ENCODE data around the gene ABCF3.
A peak's percentile ranks its signal among the peaks of the same experiment; 100 is the strongest.

Gene ABCF3

DNA sequence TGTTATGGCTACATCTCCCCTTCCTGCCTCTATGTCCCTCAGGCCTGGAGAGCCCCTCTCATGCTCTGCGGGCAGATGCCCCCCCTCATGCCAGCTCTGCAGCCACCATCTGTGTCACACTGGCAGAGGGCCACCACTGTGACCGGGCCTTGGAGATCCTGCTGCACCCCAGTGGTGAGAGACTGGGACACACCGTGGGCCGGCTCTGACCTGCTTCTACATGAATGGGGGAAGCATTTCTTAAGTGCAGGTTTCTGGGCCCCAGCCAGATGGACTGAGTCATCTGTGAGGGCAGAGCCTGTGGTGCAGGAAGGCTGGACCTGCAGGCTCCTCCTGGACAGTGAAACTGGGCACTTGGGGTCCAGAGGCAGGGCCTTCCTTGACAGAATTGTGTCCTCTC lies 48.2 kb downstream of the ABCF3 start:
- DNase-seq (ENCODE audit: low spot score): peak; percentile 79

DNA sequence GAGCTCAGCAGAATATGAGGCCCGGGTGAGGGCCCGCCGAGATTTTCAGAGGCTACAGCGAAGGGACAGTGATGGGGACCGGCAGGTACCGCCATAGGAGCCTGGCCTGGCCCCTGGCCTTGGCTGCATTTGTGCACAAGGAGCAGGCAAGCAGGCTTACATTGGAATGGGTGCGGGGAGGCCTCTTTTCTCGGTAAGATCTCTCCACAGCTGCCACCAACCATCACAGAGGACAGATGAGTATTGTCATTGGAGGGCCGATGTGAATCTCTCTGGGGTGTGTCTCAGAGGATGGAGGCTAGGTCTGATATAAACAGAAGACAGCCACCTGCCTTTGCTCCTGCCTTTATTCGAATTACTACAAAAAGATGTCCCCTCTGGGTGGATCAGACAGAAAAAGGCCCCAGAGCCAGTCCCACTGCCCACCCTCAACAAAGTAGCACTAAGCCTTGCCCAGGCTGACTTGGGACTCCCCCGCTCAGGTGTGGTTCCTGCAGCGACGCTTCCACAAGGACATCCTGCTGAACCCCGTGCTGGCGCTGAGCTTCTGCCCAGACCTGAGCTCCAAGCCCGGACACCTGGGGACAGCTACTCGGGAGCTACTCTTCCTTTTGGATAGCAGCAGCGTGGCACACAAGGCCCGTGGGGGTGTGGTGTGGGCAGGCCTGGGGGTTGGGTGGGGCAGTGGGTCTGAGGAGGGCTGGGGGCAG lies 48.8 kb downstream of the ABCF3 start:
- DNase-seq (ENCODE audit: low spot score): no peak

DNA sequence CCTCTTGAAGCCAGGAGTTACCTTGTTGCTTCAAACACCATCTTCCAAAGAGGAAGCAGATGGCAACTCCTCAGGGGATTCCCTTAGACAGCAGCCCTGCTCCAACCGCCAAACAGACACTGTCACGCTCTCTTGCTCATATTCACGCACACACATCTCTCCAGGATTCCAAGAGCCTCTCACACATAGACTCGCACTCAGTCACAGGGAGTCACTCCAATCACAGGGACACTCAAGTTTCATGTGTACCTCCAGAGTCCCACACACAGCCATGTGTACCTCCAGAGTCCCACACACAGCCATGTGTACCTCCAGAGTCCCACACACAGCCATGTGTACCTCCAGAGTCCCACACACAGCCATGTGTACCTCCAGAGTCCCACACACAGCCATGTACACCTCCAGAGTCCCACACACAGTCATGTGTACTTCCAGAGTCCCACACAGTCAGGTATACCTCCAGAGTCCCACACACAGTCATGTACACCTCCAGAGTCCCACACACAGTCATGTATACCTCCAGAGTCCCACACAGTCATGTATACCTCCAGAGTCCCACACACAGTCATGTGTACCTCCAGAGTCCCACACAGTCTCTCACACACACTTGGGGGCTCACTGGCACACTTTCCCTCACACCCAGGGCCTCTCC lies 49.5 kb downstream of the ABCF3 start:
- no peak for DNase-seq (ENCODE audit: low spot score)

DNA sequence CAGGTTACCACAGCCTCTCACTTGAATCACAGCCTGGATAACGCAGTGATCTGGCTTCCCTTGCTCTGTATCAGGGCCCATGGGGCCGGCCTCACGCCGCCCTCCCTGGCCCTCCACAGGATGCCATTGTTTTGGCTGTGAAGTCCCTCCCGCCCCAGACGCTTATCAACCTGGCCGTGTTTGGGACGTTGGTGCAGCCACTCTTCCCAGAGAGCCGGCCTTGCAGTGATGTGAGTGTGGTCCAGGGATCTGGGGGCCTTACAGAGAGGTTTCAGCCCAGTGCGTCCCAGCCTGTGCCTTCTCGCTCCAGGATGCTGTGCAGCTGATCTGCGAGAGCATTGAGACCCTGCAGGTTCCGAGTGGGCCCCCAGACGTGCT lies 50.0 kb downstream of the ABCF3 start:
- no peak for DNase-seq (ENCODE audit: low spot score)

DNA sequence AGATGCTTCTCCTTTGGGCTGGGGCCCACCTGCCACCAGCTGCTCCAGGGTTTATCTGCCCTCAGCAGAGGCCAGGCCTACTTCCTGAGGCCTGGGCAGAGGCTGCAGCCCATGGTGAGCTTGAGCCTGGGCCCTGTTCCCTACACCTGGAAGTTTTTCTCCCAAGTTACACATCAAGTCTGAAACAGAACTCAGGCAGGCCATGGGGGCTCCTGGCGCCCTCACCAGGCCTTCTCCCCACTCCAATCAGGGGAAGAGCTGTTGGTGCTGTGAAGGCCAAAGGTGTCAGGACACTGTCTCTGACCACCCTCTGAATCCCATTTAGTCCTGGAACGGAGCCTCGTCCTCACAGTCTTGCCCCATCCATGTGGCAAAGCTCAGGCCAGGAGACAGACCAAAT lies 50.6 kb downstream of the ABCF3 start:
- DNase-seq (ENCODE audit: low spot score): no peak

DNA sequence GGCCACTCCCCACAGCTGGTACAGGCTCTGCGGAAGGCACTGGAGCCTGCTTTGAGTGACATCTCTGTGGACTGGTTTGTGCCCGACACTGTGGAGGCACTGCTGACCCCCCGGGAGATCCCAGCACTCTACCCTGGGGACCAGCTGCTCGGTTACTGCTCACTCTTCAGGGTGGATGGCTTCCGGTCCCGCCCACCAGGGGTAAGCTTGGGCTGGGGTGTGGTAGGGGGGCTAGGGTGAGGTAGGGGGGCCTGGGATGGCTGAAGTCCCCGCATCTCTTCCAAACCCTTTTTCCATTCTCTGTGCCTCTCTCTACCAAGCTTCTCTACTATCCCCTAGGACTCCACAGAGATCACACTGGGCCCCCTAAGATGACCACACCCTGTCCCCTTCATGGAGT lies 51.2 kb downstream of the ABCF3 start:
- DNase-seq (ENCODE audit: low spot score): no peak

DNA sequence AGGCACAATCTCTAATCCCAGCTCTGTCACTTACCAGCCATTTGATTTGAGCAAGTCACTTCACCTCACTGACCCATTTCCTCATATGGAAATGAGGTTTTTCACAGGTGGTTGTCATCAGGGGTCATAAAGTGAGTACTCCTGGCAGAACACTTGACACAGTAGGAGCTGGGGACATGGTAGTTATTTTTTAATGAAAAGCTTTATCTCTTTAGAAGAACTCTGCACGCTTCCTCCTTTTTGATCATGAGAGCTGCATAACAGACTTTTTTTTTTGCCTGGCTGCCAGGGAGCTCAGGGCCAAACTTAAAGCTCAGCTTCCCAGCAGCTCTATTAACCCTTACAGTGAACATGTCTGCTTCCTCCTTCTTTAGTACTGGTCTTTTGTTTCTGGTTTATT lies 51.8 kb downstream of the ABCF3 start:
- DNase-seq (ENCODE audit: low spot score): no peak

DNA sequence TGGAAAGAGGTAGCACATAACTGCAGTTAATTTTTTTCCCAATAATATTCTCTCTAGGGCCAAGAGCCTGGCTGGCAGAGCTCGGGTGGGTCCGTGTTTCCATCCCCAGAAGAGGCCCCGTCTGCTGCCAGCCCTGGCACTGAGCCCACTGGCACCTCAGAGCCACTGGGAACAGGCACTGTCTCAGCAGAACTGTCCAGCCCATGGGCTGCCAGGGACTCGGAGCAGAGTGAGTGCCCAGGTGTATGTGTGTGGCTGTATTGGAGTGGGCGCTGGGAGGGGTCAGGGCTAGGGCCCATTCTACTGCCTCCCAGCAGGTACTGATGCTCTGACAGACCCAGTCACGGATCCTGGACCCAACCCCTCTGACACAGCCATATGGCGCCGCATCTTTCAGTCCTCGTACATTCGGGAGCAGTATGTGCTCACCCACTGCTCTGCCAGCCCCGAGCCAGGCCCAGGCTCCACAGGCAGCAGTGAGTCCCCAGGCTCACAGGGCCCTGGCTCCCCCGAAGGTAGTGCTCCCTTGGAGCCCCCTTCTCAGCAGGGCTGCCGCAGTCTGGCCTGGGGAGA lies 52.3 kb downstream of the ABCF3 start:
- DNase-seq (ENCODE audit: low spot score): no peak

DNA sequence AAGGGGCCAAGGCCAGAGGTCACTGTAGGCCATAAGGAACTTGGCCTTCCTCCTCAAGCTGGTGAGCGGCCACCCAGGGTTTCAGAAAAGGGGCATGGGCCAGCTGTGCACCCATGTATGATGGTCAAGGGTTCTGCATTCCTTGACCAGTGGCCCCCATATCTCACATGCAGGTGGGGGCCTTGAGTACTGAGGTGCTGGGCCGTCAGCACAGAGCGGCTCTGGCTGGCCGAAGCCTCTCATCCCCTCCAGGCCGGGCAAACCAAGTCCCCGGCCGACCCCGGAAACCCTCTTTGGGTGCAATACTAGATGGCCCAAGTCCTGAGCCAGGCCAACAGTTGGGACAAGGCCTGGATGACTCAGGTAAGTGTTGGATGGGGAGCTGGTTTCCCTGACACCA lies 53.2 kb downstream of the ABCF3 start:
- no peak for DNase-seq (ENCODE audit: low spot score)

DNA sequence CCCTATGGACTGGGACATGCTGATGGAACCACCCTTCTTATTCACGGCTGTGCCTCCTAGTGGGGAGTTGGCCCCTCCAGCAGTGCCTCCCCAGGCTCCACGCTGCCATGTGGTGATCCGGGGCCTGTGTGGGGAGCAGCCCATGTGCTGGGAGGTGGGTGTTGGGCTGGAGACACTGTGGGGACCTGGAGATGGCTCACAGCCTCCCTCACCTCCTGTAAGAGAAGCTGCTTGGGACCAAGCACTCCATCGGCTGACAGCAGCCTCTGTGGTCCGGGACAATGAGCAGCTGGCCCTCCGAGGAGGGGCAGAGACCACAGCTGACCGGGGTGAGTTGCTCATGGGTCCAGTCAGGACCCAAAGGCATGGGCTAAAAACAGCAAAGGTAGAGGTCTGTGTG lies 53.7 kb downstream of the ABCF3 start:
- DNase-seq (ENCODE audit: low spot score): no peak

DNA sequence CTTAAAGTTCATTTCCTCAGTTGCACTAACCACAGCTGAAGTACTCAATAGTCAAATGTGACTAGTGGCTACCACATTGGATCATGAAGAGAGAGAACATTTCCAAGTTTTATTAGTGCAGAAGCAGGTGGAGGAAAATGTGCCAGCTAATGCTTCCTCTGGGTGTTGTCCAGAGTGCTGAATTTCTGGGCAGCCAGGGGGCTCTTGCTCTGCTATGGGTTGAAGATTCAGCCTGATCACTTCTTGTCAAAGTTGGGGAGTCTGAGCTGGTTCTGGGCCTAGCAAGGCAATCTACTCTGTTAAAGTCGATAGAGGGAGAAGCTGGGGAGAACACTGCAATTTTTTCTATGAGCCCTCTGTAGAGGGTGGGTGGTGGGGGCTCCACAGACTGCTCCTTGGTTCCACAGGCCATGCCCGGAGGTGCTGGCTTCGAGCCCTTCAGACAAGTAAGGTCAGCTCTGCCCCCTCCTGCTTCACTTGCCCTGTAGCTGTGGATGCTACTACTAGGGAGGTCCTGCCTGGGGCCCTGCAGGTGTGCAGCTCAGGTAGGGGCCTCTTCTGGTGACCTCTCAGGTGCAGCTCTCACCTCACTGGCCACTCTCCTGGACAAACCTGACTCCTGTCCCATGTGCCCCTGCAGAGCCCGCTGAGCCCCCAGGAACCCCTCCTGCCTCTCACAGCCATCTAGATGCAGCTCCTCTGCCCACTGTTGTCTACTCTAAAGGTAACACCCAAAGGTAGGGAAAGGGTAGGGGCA lies 54.6 kb downstream of the ABCF3 start:
- DNase-seq (ENCODE audit: low spot score): no peak

DNA sequence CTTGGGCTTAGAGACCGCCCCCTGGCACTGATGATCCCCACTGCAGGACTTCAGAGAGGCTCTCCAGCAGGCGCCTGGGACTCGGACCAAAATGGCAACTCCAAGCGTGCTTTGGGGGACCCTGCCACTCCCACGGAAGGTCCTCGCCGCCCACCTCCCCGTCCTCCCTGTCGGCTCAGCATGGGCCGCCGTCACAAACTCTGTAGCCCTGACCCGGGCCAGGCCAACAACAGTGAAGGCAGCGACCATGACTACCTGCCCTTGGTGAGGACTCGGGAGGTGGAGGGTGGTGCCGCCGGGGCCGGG lies 55.1 kb downstream of the ABCF3 start:
- no peak for DNase-seq (ENCODE audit: low spot score)

DNA sequence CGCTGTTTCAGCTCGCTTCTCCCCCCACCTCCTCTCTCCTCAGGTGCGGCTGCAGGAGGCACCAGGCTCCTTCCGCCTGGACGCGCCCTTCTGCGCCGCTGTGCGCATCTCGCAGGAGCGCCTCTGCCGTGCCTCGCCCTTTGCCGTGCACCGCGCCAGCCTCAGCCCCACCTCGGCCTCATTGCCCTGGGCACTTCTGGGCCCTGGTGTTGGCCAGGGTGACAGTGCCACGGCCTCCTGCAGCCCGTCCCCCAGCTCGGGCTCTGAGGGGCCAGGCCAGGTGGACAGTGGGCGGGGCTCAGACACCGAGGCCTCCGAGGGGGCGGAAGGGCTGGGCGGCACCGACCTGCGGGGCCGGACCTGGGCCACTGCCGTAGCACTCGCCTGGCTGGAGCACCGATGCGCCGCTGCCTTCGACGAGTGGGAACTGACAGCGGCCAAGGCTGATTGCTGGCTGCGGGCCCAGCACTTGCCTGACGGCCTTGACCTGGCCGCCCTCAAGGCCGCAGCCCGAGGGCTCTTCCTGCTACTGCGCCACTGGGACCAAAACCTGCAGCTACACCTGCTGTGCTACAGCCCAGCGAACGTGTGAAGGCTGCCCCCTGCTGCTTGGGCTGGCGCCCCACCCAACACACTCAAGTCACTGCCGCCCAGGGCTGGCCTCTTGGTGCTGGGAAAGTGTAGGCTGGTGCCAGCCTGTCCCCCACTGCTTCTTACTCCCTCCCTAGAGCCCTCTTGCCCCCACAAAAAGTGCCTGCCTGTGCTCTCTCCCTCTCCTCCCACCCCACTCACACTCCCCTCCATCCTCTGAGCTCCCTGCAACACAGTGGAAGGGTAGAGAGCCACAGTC lies 55.7 kb downstream of the ABCF3 start:
- no peak for DNase-seq (ENCODE audit: low spot score)

DNA sequence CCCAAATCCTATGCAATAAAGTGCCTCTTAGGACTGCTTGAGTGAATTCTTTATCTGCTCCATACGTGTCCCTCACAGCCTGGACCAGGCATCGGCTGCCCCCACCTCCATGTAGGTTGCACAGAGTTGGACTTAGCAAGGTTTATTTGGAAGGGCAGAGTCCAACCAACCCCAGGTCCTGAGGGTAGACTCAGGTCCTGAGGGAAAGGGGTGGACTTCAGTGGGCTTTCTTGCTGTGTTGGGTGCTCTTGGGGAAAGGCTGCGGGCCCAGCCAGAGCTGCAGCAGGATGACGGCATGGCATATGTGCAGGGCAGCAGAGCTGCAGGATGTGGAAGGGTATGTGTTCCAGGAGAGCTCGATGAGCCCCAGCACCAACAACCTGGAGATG lies 56.3 kb downstream of the ABCF3 start:
- no peak for DNase-seq (ENCODE audit: low spot score)

Data from hepatic stellate cell (primary cell).